Panc1 (cell line): ENCODE data around the gene TRIP4. TPM values are rescaled to one million over a fixed set of nuclear protein-coding genes. Genes with fewer than 3 reads are reported as not detected.
A peak's percentile ranks its signal among the peaks of the same experiment; 100 is the strongest.

Experiments used
- ATAC-seq: fragments of 200-7000 bp; cut with Tn5 transposase; 2 replicates; pipeline ENCODE4 v1.9.1; 2020; ENCODE audit warnings: mild to moderate bottlenecking, moderate library complexity
- BruUV-seq: library from RNA; stranded (reverse); fragments of 400-500 nt; replicated peaks from 2 replicates; lab custom pipeline; 2021; lab: Mats Ljungman, UMichigan
- CTCF ChIA-PET: fragments of 300-600 bp; sonication (Branson Sonifier 250); formaldehyde crosslinking; loops from one replicate; lab custom pipeline; 2022; ENCODE audit warnings: antibody characterized with exemption; lab: Charles Lee
- POLR2A ChIA-PET: fragments of 300-600 bp; sonication (Branson Sonifier 250); formaldehyde crosslinking; loops from one replicate; lab custom pipeline; 2022; ENCODE audit warnings: antibody characterized with exemption; lab: Charles Lee
- DNase-seq: peaks from one replicate; pipeline ENCODE4 v3.0.0-alpha.2; 2010; ENCODE audit warnings: low read depth, low spot score
- H3K27ac ChIP-seq: 2 replicates; pipeline ENCODE4 v1.5.1; 2011; ENCODE audit warnings: mild to moderate bottlenecking, low read length, inconsistent platforms
- H3K27me3 ChIP-seq: fragments of 200-500 bp; sonication (Bioruptor generic); 2 replicates; pipeline ENCODE4 v1.6.0; 2014; ENCODE audit warnings: low read length, inconsistent platforms; ENCODE audit not compliant: control insufficient read depth, insufficient read depth
- H3K36me3 ChIP-seq: fragments of 200-500 bp; sonication (Bioruptor generic); 2 replicates; pipeline ENCODE4 v1.5.1; 2014; ENCODE audit warnings: inconsistent platforms, mild to moderate bottlenecking, low read length, moderate library complexity; ENCODE audit not compliant: control insufficient read depth, insufficient read depth
- H3K4me1 ChIP-seq: 2 replicates; pipeline ENCODE4 v1.5.1; 2011; ENCODE audit warnings: inconsistent platforms, mild to moderate bottlenecking, low read length, moderate library complexity; ENCODE audit not compliant: control insufficient read depth, insufficient read depth
- H3K4me3 ChIP-seq, 2 experiments: 2 replicates each; pipeline ENCODE4 v1.5.1; 2011 to 2012; ENCODE audit warnings: low read depth in 2 of 2, low read length in 2 of 2, mild to moderate bottlenecking in 2 of 2, inconsistent platforms in 1 of 2, moderate library complexity in 1 of 2
- H3K9me3 ChIP-seq: fragments of 200-500 bp; sonication (Bioruptor generic); 2 replicates; pipeline ENCODE4 v1.5.1; 2014; ENCODE audit warnings: low read depth, mild to moderate bottlenecking, inconsistent platforms, low read length, moderate library complexity; ENCODE audit not compliant: control insufficient read depth, insufficient read depth
- CTCF ChIP-seq: fragments of 450-650 bp; IDR thresholded peaks from 2 replicates; pipeline ENCODE4 v1.5.1; 2017; ENCODE audit warnings: mild to moderate bottlenecking
- POLR2AphosphoS5 ChIP-seq: IDR thresholded peaks from 2 replicates; pipeline ENCODE4 v1.6.1; 2012; ENCODE audit warnings: mild to moderate bottlenecking, low read depth, low read length, moderate library complexity
- SIN3A ChIP-seq: IDR thresholded peaks from 2 replicates; pipeline ENCODE4 v1.6.1; 2012; ENCODE audit warnings: low read depth, mild to moderate bottlenecking, low read length, moderate library complexity, borderline replicate concordance; ENCODE audit not compliant: insufficient read depth
- TCF7L2 ChIP-seq: IDR thresholded peaks from 2 replicates; pipeline ENCODE4 v1.6.1; 2011; ENCODE audit warnings: mild to moderate bottlenecking, low read depth, low read length, inconsistent platforms
- in situ Hi-C: cut with HindIII; loops from 2 replicates; pipeline ENCODE4 v1.10.0; 2016; ENCODE audit warnings: low sequenced_read_pairs, low pct_unique_long_range_greater_than_20kb
- intact Hi-C: fragments of 100-400 bp; cut with micrococcal nuclease; formaldehyde crosslinking; loops from one replicate; pipeline ENCODE4 v1.10.0; 2022; ENCODE audit not compliant: unreplicated experiment
- total RNA-seq: library from RNA; stranded (reverse); gene quantifications from one replicate; pipeline ENCODE4 v1.2.1, GENCODE V29; 2021; ENCODE audit not compliant: unreplicated experiment
- TF ChIP-seq, protein P1 (sequence below), 2 experiments: IDR thresholded peaks; 2 replicates each; pipeline ENCODE4 v1.6.1; 2011 to 2012; ENCODE audit warnings: low read depth in 2 of 2, control low read depth in 1 of 2, low read length in 1 of 2, mild to moderate bottlenecking in 1 of 2, moderate library complexity in 1 of 2; ENCODE audit not compliant: insufficient read depth in 1 of 2

The TRIP4 gene
- total RNA-seq, 1 experiment from 2014 or later, result 42.8 TPM

GRCh38 chr15:64462492-64462891 lies 74.9 kb downstream of the TRIP4 start:
- peak overlapping the region; percentile 9; the same call in 1 of the 2 replicates for H3K27ac ChIP-seq
- intact Hi-C loops, result no loop called here
- H3K27me3 ChIP-seq, result no peaks in the 10 kb centered on the region
- H3K4me3 ChIP-seq, result no peak overlapping the region
- peaks cover 45% of the 10 kb centered on the region for H3K4me1 ChIP-seq
- ATAC-seq (no peak), DNase-seq (no peak)
- ChIA-PET POLR2A (interaction anchor here (0.7 kb wide), 2 partner anchors 41 to 140 kb away, joined by 3 to 12 read pairs; no protein-coding TSS in a partner anchor), CTCF (no interaction called here)
- in situ Hi-C loops, result no loop called here
- no TSS peak for BruUV-seq
- no peaks in the 10 kb centered on the region for H3K9me3 ChIP-seq
- TF ChIP-seq POLR2AphosphoS5 (no peak), CTCF (no peak), TCF7L2 (no peak), SIN3A (no peak)
- TF ChIP-seq, protein P1, sequence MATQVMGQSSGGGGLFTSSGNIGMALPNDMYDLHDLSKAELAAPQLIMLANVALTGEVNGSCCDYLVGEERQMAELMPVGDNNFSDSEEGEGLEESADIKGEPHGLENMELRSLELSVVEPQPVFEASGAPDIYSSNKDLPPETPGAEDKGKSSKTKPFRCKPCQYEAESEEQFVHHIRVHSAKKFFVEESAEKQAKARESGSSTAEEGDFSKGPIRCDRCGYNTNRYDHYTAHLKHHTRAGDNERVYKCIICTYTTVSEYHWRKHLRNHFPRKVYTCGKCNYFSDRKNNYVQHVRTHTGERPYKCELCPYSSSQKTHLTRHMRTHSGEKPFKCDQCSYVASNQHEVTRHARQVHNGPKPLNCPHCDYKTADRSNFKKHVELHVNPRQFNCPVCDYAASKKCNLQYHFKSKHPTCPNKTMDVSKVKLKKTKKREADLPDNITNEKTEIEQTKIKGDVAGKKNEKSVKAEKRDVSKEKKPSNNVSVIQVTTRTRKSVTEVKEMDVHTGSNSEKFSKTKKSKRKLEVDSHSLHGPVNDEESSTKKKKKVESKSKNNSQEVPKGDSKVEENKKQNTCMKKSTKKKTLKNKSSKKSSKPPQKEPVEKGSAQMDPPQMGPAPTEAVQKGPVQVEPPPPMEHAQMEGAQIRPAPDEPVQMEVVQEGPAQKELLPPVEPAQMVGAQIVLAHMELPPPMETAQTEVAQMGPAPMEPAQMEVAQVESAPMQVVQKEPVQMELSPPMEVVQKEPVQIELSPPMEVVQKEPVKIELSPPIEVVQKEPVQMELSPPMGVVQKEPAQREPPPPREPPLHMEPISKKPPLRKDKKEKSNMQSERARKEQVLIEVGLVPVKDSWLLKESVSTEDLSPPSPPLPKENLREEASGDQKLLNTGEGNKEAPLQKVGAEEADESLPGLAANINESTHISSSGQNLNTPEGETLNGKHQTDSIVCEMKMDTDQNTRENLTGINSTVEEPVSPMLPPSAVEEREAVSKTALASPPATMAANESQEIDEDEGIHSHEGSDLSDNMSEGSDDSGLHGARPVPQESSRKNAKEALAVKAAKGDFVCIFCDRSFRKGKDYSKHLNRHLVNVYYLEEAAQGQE (IDR thresholded peaks at IDR 0.05; ENCODE audit: insufficient read depth in 1 of 2, low read depth in 2 of 2, low read length in 1 of 2), result no peak
- no peaks in the 10 kb centered on the region; the same call in 1 of the 2 replicates for H3K36me3 ChIP-seq

- TF ChIP-seq TCF7L2 (no peak), SIN3A (no peak), POLR2AphosphoS5 (no peak), CTCF (no peak)
- TF ChIP-seq, protein P1 (IDR thresholded peaks at IDR 0.05; ENCODE audit: insufficient read depth in 1 of 2, low read depth in 2 of 2, low read length in 1 of 2), result no peak
- H3K4me3 ChIP-seq, result no peak overlapping the region
- H3K27me3 ChIP-seq, result no peaks in the 10 kb centered on the region
- no peak overlapping the region for H3K27ac ChIP-seq
- POLR2A ChIA-PET, result interaction anchor here (0.9 kb wide), 1 partner anchor 18 kb away, joined by 3 read pairs; no protein-coding TSS in a partner anchor
- H3K4me1 ChIP-seq, result peaks cover 40% of the 10 kb centered on the region
- H3K36me3 ChIP-seq, result no peaks in the 10 kb centered on the region; the same call in 1 of the 2 replicates
- CTCF ChIA-PET, result no interaction called here
- H3K9me3 ChIP-seq, result no peaks in the 10 kb centered on the region
- DNase-seq (no peak), ATAC-seq (no peak)
- no TSS peak for BruUV-seq
- in situ Hi-C loops (no loop called here), intact Hi-C loops (no loop called here)
These were observed 76.8 kb downstream of the TRIP4 start for GRCh38 chr15:64464276-64465005.
